ENCODE data around the gene BDH2. TPM values are rescaled to one million over a fixed set of nuclear protein-coding genes. Genes with fewer than 3 reads are reported as not detected.

The BDH2 gene
- total RNA-seq, 1 donor from 2014 or later: 71.8 TPM

DNA sequence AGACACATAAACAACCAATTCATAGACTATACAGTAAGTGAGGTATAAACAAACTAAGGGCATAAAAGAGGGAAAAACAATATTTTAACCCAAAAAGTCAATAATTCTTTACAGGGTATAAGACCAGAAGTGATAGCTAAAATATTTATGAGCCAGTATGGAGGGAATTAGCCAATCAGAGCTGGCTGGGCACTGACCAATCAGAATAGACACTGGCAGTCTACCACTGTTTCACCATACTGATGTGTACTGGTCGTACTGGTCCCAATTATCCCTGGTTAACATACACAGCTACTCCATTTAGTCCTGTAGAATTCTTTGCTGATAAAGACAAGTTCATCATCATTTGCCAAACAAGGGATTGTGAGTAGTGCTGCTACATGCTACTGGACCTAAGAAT lies 70.3 kb downstream of the BDH2 start:
- no peak for DNase-seq (ENCODE audit: low spot score)

Other genes starting within 250 kb of the BDH2 start
- gene CISD2, start 230.8 kb downstream of the BDH2 start, total RNA-seq: 39.3 TPM
- gene SLC9B1, start 80.1 kb downstream of the BDH2 start, total RNA-seq: 0.81 TPM
- gene SLC9B2, start 23.1 kb downstream of the BDH2 start, total RNA-seq: 9.3 TPM
- gene CENPE, start 98.5 kb upstream of the BDH2 start, total RNA-seq: 2.2 TPM